Skin epidermis (tissue), 12 donors: ENCODE measurements around the gene TRPM3.
A peak's percentile ranks its signal among the peaks of the same experiment; 100 is the strongest.

Source experiments
- H3K27ac ChIP-seq, 21 experiments: fragments of 200-600 bp; sonication (generic) in 11 of 21; one replicate each; pipeline ENCODE4 v1.5.0; 2020; ENCODE audit warnings: mild to moderate bottlenecking in 3 of 21, inconsistent platforms in 2 of 21, moderate library complexity in 2 of 21
- H3K4me3 ChIP-seq, 7 experiments: fragments of 200-600 bp; sonication (generic) in 2 of 7; one replicate each; pipeline ENCODE4 v1.5.0; 2020; ENCODE audit warnings: inconsistent platforms in 2 of 7, mild to moderate bottlenecking in 2 of 7, moderate library complexity in 1 of 7

TRPM3 gene

GRCh38 chr9:70519912-70520724 is 601.3 kb downstream of the TRPM3 start:
- Histone ChIP-seq H3K4me3 (no peak overlapping the region), H3K27ac (no peak overlapping the region)

- H3K4me3 ChIP-seq = no peak overlapping the region
- no peak overlapping the region for H3K27ac ChIP-seq
Measured at GRCh38 chr9:70517926-70518610, 603.4 kb downstream of the TRPM3 start.

GRCh38 chr9:70514273-70514672 is 607.1 kb downstream of the TRPM3 start:
- Histone ChIP-seq H3K4me3 (no peak overlapping the region), H3K27ac (no peak overlapping the region)

- no peak overlapping the region for H3K27ac ChIP-seq
- H3K4me3 ChIP-seq = no peak overlapping the region
Measured at GRCh38 chr9:70511858-70512257, 609.6 kb downstream of the TRPM3 start.

GRCh38 chr9:70510157-70510770 is 611.2 kb downstream of the TRPM3 start:
- Histone ChIP-seq H3K27ac (no peak overlapping the region), H3K4me3 (no peak overlapping the region)

GRCh38 chr9:70506159-70506558 is 615.3 kb downstream of the TRPM3 start:
- Histone ChIP-seq H3K4me3 (no peak overlapping the region), H3K27ac (peak overlapping the region in 2 of 21 experiments; percentile 16 to 47)

GRCh38 chr9:70504834-70505233 is 616.6 kb downstream of the TRPM3 start:
- H3K27ac ChIP-seq = peak overlapping the region in 6 of 21 experiments; percentile 3 to 47 (median 40)
- H3K4me3 ChIP-seq = no peak overlapping the region

GRCh38 chr9:70502690-70503089 is 618.7 kb downstream of the TRPM3 start:
- peak overlapping the region in 2 of 21 experiments; percentile 51 to 63 for H3K27ac ChIP-seq
- no peak overlapping the region for H3K4me3 ChIP-seq

- no peak overlapping the region for H3K4me3 ChIP-seq
- H3K27ac ChIP-seq = no peak overlapping the region
Measured at GRCh38 chr9:70500793-70501192, 620.6 kb downstream of the TRPM3 start.

GRCh38 chr9:70499621-70500020 is 621.8 kb downstream of the TRPM3 start:
- Histone ChIP-seq H3K4me3 (no peak overlapping the region), H3K27ac (no peak overlapping the region)

- H3K27ac ChIP-seq = no peak overlapping the region
- no peak overlapping the region for H3K4me3 ChIP-seq
Measured at GRCh38 chr9:70498866-70499265, 622.6 kb downstream of the TRPM3 start.

- no peak overlapping the region for H3K27ac ChIP-seq
- no peak overlapping the region for H3K4me3 ChIP-seq
Measured at GRCh38 chr9:70496244-70496643, 625.2 kb downstream of the TRPM3 start.

GRCh38 chr9:70495514-70495913 is 625.9 kb downstream of the TRPM3 start:
- Histone ChIP-seq H3K4me3 (no peak overlapping the region), H3K27ac (no peak overlapping the region)

GRCh38 chr9:70494221-70494620 is 627.2 kb downstream of the TRPM3 start:
- no peak overlapping the region for H3K27ac ChIP-seq
- no peak overlapping the region for H3K4me3 ChIP-seq

GRCh38 chr9:70493029-70493428 is 628.4 kb downstream of the TRPM3 start:
- H3K27ac ChIP-seq = peak overlapping the region in 1 of 21 experiments; percentile 7

GRCh38 chr9:70492319-70492777 is 629.1 kb downstream of the TRPM3 start:
- no peak overlapping the region for H3K27ac ChIP-seq
- no peak overlapping the region for H3K4me3 ChIP-seq

More at GRCh38 chr9:70493029-70493428, 628.4 kb downstream of the TRPM3 start:
- H3K4me3 ChIP-seq = no peak overlapping the region

- no peak overlapping the region for H3K27ac ChIP-seq
- H3K4me3 ChIP-seq = no peak overlapping the region
Measured at GRCh38 chr9:70491426-70492318, 629.7 kb downstream of the TRPM3 start.

- Histone ChIP-seq H3K4me3 (no peak overlapping the region), H3K27ac (no peak overlapping the region)
Measured at GRCh38 chr9:70490478-70490877, 630.9 kb downstream of the TRPM3 start.

- H3K4me3 ChIP-seq = no peak overlapping the region
- H3K27ac ChIP-seq = peak overlapping the region in 1 of 21 experiments; percentile 13
Measured at GRCh38 chr9:70488793-70489105, 632.7 kb downstream of the TRPM3 start.
